Measurements from ENCODE around the gene SAXO2.

DNA sequence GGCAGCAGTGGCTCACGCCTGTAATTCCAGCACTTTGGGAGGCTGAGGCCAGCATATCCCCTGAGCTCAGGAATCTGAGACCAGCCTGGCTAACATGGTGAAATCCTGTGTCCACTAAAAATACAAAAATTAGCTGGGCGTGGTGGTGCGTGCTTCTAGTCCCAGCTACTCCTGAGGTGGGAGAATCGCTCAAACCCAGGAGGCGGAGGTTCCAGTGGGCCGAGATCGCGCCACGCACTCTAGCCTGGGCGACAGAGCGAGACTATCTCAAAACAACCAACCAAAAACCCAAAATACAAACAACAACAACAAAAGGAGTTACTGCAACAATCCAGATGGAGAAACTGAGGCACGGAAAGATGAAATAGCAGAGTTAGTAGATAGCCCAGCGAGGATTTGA, 35.4 kb downstream of the SAXO2 start:
- TF ChIP-seq GATA2 (IDR thresholded peaks at IDR 0.05; ENCODE audit: low read depth, low read length) (no peak), GATA3 (IDR thresholded peaks at IDR 0.05; ENCODE audit: low read depth, low read length) (no peak)

Data from SH-SY5Y (cell line).